Gastrocnemius medialis (tissue), 4 donors: ENCODE data around the gene DBN1.

Source experiments
- POLR2A ChIP-seq, 2 donors: fragments of 450-650 bp; IDR thresholded peaks; one replicate each; pipeline ENCODE4 v1.6.1; 2017; ENCODE audit warnings: antibody characterized with exemption in 2 of 2, mild to moderate bottlenecking in 2 of 2, moderate library complexity in 2 of 2
- TF ChIP-seq, protein P1 (sequence below), 5 experiments: fragments of 450-650 bp in 3 of 5; fragments of 200-600 bp in 2 of 5; sonication (generic) in 2 of 5; IDR thresholded peaks in 4 of 5; conservative IDR thresholded peaks in 1 of 5; 1 replicate in 4 of 5; 2 replicates in 1 of 5; pipeline ENCODE4 v1.5.1; 2016 to 2019; ENCODE audit warnings: antibody characterized with exemption in 5 of 5, mild to moderate bottlenecking in 3 of 5, moderate library complexity in 3 of 5

DNA sequence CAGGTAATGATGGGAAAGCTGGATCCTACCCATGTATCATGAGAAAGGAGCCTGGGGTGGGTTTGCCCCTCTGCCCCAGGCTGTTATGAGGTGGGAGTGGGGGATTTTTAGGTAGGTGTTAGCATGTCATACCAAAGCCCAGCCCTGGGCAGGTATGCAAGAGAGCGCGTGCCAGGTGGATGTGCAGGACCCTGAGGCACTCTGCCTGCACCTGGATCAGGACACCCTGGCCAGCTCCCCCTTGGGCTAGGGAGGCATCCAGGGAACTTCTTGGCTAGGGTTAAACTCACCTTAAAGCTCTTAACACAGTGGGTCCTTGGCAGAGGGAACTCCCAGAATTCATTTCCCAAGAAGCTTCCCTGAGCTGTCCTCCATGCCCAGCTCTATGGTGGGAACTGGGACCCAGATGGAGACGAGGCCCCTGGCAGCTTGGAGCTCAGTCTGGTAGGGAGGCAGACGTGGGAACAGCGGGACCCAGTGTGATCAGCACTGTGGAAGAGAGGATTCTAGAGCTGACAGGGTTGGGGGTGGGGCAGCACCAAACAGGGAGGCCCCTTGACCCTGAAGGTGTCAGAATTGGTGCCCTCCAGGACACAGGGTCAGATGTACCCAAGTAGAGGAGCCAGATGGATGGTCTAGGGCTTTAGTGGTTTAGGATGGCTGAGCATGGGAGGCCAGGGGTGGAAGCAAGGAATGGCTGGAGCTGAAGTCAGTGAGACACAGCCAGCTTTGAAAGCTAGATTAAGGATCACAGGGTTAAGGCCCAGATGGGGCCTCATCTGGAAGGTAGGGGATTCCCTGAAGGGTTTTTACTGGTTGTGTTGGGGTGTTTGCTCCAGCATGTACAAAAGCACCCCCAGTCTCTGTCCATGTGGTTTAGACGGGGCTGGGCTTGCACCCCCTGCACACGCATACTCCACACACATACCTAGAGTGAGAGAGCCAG lies 29.1 kb downstream of the DBN1 start:
- TF ChIP-seq, protein P1, sequence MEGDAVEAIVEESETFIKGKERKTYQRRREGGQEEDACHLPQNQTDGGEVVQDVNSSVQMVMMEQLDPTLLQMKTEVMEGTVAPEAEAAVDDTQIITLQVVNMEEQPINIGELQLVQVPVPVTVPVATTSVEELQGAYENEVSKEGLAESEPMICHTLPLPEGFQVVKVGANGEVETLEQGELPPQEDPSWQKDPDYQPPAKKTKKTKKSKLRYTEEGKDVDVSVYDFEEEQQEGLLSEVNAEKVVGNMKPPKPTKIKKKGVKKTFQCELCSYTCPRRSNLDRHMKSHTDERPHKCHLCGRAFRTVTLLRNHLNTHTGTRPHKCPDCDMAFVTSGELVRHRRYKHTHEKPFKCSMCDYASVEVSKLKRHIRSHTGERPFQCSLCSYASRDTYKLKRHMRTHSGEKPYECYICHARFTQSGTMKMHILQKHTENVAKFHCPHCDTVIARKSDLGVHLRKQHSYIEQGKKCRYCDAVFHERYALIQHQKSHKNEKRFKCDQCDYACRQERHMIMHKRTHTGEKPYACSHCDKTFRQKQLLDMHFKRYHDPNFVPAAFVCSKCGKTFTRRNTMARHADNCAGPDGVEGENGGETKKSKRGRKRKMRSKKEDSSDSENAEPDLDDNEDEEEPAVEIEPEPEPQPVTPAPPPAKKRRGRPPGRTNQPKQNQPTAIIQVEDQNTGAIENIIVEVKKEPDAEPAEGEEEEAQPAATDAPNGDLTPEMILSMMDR (IDR thresholded peaks at IDR 0.05 in 4 of 5, conservative IDR thresholded peaks at IDR 0.05 in 1 of 5): no peak
- TF ChIP-seq POLR2A (IDR thresholded peaks at IDR 0.05): no peak
